Mesendoderm (in vitro differentiated cells): Measurements from ENCODE around the gene SGMS1.
"Not testable (repeated sequence)": the region's sequence is repeated elsewhere in the genome, so short reads cannot be mapped to it uniquely, and the experiment has no call there.

ENCODE experiments used
- DNase-seq: peaks from one replicate; pipeline ENCODE4 v3.0.0; 2013
- H2AK5ac ChIP-seq: 2 replicates; pipeline ENCODE4 v1.6.1; 2013; ENCODE audit warnings: low read length, inconsistent platforms
- H2BK120ac ChIP-seq: 2 replicates; pipeline ENCODE4 v1.6.1; 2013; ENCODE audit warnings: low read depth, mild to moderate bottlenecking, low read length, moderate library complexity, mixed read lengths
- H2BK15ac ChIP-seq: replicated peaks from 2 replicates; pipeline ENCODE4 v1.6.1; 2013; ENCODE audit warnings: low read depth, mild to moderate bottlenecking, moderate library complexity
- H2BK5ac ChIP-seq: 2 replicates; pipeline ENCODE4 v1.6.1; 2013; ENCODE audit warnings: low read length, inconsistent platforms
- H3K18ac ChIP-seq: 2 replicates; pipeline ENCODE4 v1.6.1; 2013; ENCODE audit warnings: mild to moderate bottlenecking, low read length, mixed read lengths
- H3K23ac ChIP-seq: one replicate; pipeline ENCODE4 v1.6.1; 2013; ENCODE audit warnings: low read length
- H3K27ac ChIP-seq: 2 replicates; pipeline ENCODE4 v1.5.1; 2013; ENCODE audit warnings: low read depth, mild to moderate bottlenecking, inconsistent platforms, low read length, moderate library complexity
- H3K27me3 ChIP-seq: 2 replicates; pipeline ENCODE4 v1.6.1; 2013; ENCODE audit warnings: low read length, control low read depth, mild to moderate bottlenecking, inconsistent platforms; ENCODE audit not compliant: insufficient read depth, poor library complexity
- H3K36me3 ChIP-seq: 2 replicates; pipeline ENCODE4 v1.6.1; 2013; ENCODE audit warnings: low read length, inconsistent platforms; ENCODE audit not compliant: control insufficient read depth, insufficient read depth
- H3K4ac ChIP-seq: one replicate; pipeline ENCODE4 v1.6.1; 2013; ENCODE audit warnings: low read depth, mild to moderate bottlenecking, low read length, moderate library complexity
- H3K4me1 ChIP-seq: 2 replicates; pipeline ENCODE4 v1.6.1; 2013; ENCODE audit warnings: low read depth, low read length, inconsistent platforms; ENCODE audit not compliant: control insufficient read depth
- H3K4me2 ChIP-seq: 2 replicates; pipeline ENCODE4 v1.6.1; 2013; ENCODE audit warnings: low read length
- H3K4me3 ChIP-seq: 2 replicates; pipeline ENCODE4 v1.5.1; 2013; ENCODE audit warnings: mild to moderate bottlenecking, low read length
- H3K56ac ChIP-seq: one replicate; pipeline ENCODE4 v1.6.1; 2013; ENCODE audit warnings: low read length
- H3K79me1 ChIP-seq: 2 replicates; pipeline ENCODE4 v1.6.1; 2013; ENCODE audit warnings: low read length, inconsistent platforms
- H3K79me2 ChIP-seq: 2 replicates; pipeline ENCODE4 v1.6.1; 2013; ENCODE audit warnings: mild to moderate bottlenecking, low read length; ENCODE audit not compliant: control insufficient read depth, insufficient read depth
- H3K9ac ChIP-seq: 2 replicates; pipeline ENCODE4 v1.6.1; 2013; ENCODE audit warnings: low read length, inconsistent platforms
- H4K5ac ChIP-seq: one replicate; pipeline ENCODE4 v1.6.1; 2013; ENCODE audit warnings: low read length
- H4K8ac ChIP-seq: one replicate; pipeline ENCODE4 v1.6.1; 2013; ENCODE audit warnings: low read depth, mild to moderate bottlenecking, control low read depth, low read length, moderate library complexity
- WGBS: extraction: QIAGEN DNeasy Blood & Tissue Kit; methylation state at CpG from one replicate; pipeline ENCODE4 v1.1.7; 2013; ENCODE audit warnings: low lambda C conversion rate, missing lambda C conversion rate; ENCODE audit not compliant: insufficient coverage; ENCODE audit errors: extremely low coverage; 5-methylcytosine and 5-hydroxymethylcytosine counted together

Gene SGMS1

DNA sequence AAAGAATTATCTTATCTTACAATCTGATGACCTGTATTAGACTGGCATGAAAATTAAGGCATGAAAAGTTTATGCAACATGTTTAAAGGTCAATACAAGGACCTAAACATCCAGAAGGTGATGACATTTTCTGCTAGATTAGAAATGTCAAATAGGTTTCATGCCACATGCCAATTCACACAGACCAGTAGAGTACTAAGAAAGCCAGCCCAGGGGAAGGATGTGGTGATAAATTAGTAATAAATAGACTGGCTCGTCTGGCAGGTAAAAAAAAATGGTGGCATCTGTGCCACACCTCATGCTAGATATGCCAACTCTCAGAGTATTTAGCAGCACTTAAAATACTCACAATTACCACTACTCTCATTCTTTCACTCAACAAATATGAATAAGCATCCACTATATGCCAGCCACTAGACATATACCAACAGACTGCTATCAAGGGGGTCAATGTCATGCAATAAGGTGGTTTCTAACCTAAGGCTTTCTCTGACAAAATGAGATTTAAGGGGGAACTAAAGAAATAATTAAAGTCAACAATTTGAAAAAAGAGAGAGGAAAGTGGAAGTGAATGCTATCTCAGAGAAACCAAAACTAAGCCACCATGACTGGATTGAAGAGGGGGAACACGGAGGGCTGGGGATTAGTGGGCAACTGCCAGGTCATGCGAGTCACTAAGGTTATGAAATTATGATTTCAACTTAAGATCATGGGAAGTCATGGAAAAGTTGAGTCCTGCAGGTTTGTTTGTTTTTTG lies 83.5 kb downstream of the SGMS1 start:
- H2BK5ac ChIP-seq = no peak overlapping the region
- no peak overlapping the region for H3K4me2 ChIP-seq
- H4K8ac ChIP-seq = no peak overlapping the region
- H3K27ac ChIP-seq = no peak overlapping the region
- H3K4ac ChIP-seq = no peak overlapping the region
- H3K9ac ChIP-seq = no peak overlapping the region
- no peak overlapping the region for H4K5ac ChIP-seq
- H3K23ac ChIP-seq = no peak overlapping the region
- no peak overlapping the region for H2BK15ac ChIP-seq
- H3K56ac ChIP-seq = no peak overlapping the region
- H2AK5ac ChIP-seq = no peak overlapping the region
- no peaks in the 10 kb centered on the region for H3K36me3 ChIP-seq
- no peak overlapping the region for H3K18ac ChIP-seq
- H3K4me3 ChIP-seq = no peak overlapping the region
- H2BK120ac ChIP-seq = no peak overlapping the region
- H3K79me1 ChIP-seq = no peaks in the 10 kb centered on the region
- no peaks in the 10 kb centered on the region for H3K27me3 ChIP-seq
- WGBS = no CpG with 5 or more reads among the region's 3 CpGs
- no peaks in the 10 kb centered on the region for H3K79me2 ChIP-seq
- H3K4me1 ChIP-seq = peaks cover 2% of the 10 kb centered on the region
- DNase-seq = no peak

DNA sequence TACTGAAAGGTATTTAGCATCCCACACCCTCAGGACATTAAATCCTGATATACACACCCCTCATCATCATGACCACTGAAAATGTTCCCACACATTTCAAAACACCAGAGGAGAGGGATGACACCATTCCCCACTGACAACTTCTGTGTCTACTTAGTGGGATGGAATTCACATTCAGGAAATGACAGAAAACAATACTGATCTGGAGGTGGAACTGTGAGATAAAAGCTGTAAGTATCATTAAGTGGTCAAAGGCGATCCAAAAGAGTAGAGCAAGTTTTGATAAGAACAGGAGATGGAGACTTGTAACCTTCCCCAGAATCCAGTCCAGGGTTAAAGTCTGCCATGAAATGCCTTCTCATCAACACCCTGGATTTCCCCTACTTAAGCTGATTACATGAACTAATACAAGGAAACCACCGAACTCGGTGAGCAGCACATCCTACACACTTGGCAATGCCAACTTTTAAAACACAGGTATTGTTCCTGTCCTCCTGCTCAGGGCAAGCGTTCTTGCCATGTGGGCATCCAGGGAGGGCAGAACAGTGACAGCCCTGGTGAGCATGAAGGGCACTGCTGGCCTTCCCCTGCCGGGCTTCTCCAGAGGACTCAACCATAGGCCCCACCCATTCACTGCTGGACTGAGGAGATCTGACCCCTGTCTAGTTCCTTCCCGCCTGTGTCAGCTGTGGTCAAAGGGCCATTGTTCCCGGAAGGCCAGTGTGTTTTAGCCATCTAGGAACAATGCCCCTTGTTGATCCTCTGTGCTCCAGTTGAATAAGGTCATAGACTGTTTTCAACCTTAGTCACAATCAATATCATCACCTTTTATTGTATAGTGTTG lies 85.0 kb downstream of the SGMS1 start:
- no peak overlapping the region for H2BK5ac ChIP-seq
- H4K5ac ChIP-seq = no peak overlapping the region
- no peak overlapping the region for H3K9ac ChIP-seq
- H3K4me2 ChIP-seq = no peak overlapping the region
- H3K56ac ChIP-seq = no peak overlapping the region
- H3K18ac ChIP-seq = no peak overlapping the region
- no peaks in the 10 kb centered on the region for H3K36me3 ChIP-seq
- no peak overlapping the region for H3K23ac ChIP-seq
- no peaks in the 10 kb centered on the region for H3K27me3 ChIP-seq
- H3K4me1 ChIP-seq = peaks cover 2% of the 10 kb centered on the region
- no peak overlapping the region for H2AK5ac ChIP-seq
- H4K8ac ChIP-seq = no peak overlapping the region
- H2BK15ac ChIP-seq = no peak overlapping the region
- no peak for DNase-seq
- no peak overlapping the region for H2BK120ac ChIP-seq
- no peaks in the 10 kb centered on the region for H3K79me2 ChIP-seq
- no CpG with 5 or more reads among the region's 7 CpGs for WGBS
- no peak overlapping the region for H3K4me3 ChIP-seq
- H3K4ac ChIP-seq = no peak overlapping the region
- H3K79me1 ChIP-seq = no peaks in the 10 kb centered on the region
- H3K27ac ChIP-seq = no peak overlapping the region

GRCh38 chr10:50536617-50537240 lies 87.0 kb downstream of the SGMS1 start:
- H2BK5ac ChIP-seq = no peak overlapping the region
- no peak overlapping the region for H3K4me3 ChIP-seq
- H3K27ac ChIP-seq = no peak overlapping the region
- no peak overlapping the region for H3K56ac ChIP-seq
- no peaks in the 10 kb centered on the region for H3K27me3 ChIP-seq
- no peak overlapping the region for H3K9ac ChIP-seq
- H2AK5ac ChIP-seq = no peak overlapping the region
- no peak overlapping the region for H3K18ac ChIP-seq
- no peak overlapping the region for H3K23ac ChIP-seq
- H3K36me3 ChIP-seq = no peaks in the 10 kb centered on the region
- H2BK15ac ChIP-seq = no peak overlapping the region
- no peak overlapping the region for H2BK120ac ChIP-seq
- no peak overlapping the region for H4K5ac ChIP-seq
- peaks cover 2% of the 10 kb centered on the region for H3K4me1 ChIP-seq
- H3K79me2 ChIP-seq = no peaks in the 10 kb centered on the region
- no peak for DNase-seq
- no peak overlapping the region for H4K8ac ChIP-seq
- no peak overlapping the region for H3K4ac ChIP-seq
- no peaks in the 10 kb centered on the region for H3K79me1 ChIP-seq
- no peak overlapping the region for H3K4me2 ChIP-seq

GRCh38 chr10:50534748-50535376 lies 88.9 kb downstream of the SGMS1 start:
- not testable (repeated sequence) for H3K9ac ChIP-seq
- WGBS = no CpG with 5 or more reads among the region's 5 CpGs

DNA sequence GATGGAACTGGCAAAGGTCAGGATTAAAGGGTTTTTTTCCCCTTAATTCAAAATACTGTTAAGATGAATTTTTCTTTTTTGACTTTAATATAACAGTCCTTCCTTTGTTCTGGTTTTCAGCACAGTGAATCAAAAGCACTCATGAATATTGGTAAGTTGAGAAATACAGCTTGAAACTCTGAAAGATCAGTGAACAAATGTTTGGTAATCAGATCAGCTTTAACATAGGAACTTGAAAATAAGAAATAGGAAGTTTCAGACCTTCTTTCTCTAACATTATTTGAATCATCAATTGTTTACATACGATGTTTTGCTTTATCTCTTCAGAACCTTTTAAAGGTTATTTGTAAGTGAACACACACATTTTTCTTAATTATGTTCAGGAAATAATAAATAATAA lies 90.5 kb downstream of the SGMS1 start:
- no peak overlapping the region for H3K18ac ChIP-seq
- no peak overlapping the region for H3K27ac ChIP-seq
- H2AK5ac ChIP-seq = no peak overlapping the region
- no peak overlapping the region for H4K5ac ChIP-seq
- H3K36me3 ChIP-seq = no peaks in the 10 kb centered on the region
- no peak overlapping the region for H4K8ac ChIP-seq
- H3K4ac ChIP-seq = no peak overlapping the region
- H3K4me3 ChIP-seq = no peak overlapping the region
- no peak overlapping the region for H2BK120ac ChIP-seq
- DNase-seq = no peak
- no peak overlapping the region for H3K56ac ChIP-seq
- H3K4me1 ChIP-seq = peaks cover 8% of the 10 kb centered on the region
- H2BK5ac ChIP-seq = no peak overlapping the region
- WGBS = no CpG with 5 or more reads among the region's 1 CpG
- H3K79me1 ChIP-seq = no peaks in the 10 kb centered on the region
- H3K27me3 ChIP-seq = no peaks in the 10 kb centered on the region
- no peak overlapping the region for H3K9ac ChIP-seq
- no peak overlapping the region for H2BK15ac ChIP-seq
- no peak overlapping the region for H3K4me2 ChIP-seq
- no peaks in the 10 kb centered on the region for H3K79me2 ChIP-seq
- no peak overlapping the region for H3K23ac ChIP-seq

More at GRCh38 chr10:50534748-50535376, 88.9 kb downstream of the SGMS1 start:
- H3K36me3 ChIP-seq, H4K5ac ChIP-seq, H3K27me3 ChIP-seq, H4K8ac ChIP-seq, H3K4me3 ChIP-seq, H2AK5ac ChIP-seq, H3K4ac ChIP-seq, H3K18ac ChIP-seq, H3K4me1 ChIP-seq, H3K23ac ChIP-seq, H3K56ac ChIP-seq, H3K79me1 ChIP-seq, H3K79me2 ChIP-seq, DNase-seq, H2BK15ac ChIP-seq, H3K27ac ChIP-seq, H2BK120ac ChIP-seq, H3K4me2 ChIP-seq, H2BK5ac ChIP-seq: not testable (repeated sequence)
